Measurements from ENCODE around the gene RHBDL3.

RHBDL3 gene

GRCh38 chr17:32288615-32289014, 23.0 kb downstream of the RHBDL3 start:
- H3K4me3 ChIP-seq (ENCODE audit: low read depth, low read length), result no peak overlapping the region
- TF ChIP-seq CTCF (IDR thresholded peaks at IDR 0.05; ENCODE audit: borderline replicate concordance, insufficient read depth, low read depth, low read length), result no peak

GRCh38 chr17:32289471-32290070, 23.9 kb downstream of the RHBDL3 start:
- no peak overlapping the region for H3K4me3 ChIP-seq (ENCODE audit: low read depth, low read length)
- no peak for TF ChIP-seq CTCF (IDR thresholded peaks at IDR 0.05; ENCODE audit: borderline replicate concordance, insufficient read depth, low read depth, low read length)

- no peak for TF ChIP-seq CTCF (IDR thresholded peaks at IDR 0.05; ENCODE audit: borderline replicate concordance, insufficient read depth, low read depth, low read length)
- no peak overlapping the region for H3K4me3 ChIP-seq (ENCODE audit: low read depth, low read length)
Measured at GRCh38 chr17:32292094-32292493, 26.5 kb downstream of the RHBDL3 start.

- no peak for TF ChIP-seq CTCF (IDR thresholded peaks at IDR 0.05; ENCODE audit: borderline replicate concordance, insufficient read depth, low read depth, low read length)
Measured at GRCh38 chr17:32297424-32297823, 31.8 kb downstream of the RHBDL3 start.

GRCh38 chr17:32297860-32298259, 32.2 kb downstream of the RHBDL3 start:
- no peak overlapping the region for H3K4me3 ChIP-seq (ENCODE audit: low read depth, low read length)
- no peak for TF ChIP-seq CTCF (IDR thresholded peaks at IDR 0.05; ENCODE audit: borderline replicate concordance, insufficient read depth, low read depth, low read length)

More at GRCh38 chr17:32297424-32297823, 31.8 kb downstream of the RHBDL3 start:
- no peak overlapping the region for H3K4me3 ChIP-seq (ENCODE audit: low read depth, low read length)

GRCh38 chr17:32298298-32298697, 32.7 kb downstream of the RHBDL3 start:
- no peak overlapping the region for H3K4me3 ChIP-seq (ENCODE audit: low read depth, low read length)
- no peak for TF ChIP-seq CTCF (IDR thresholded peaks at IDR 0.05; ENCODE audit: borderline replicate concordance, insufficient read depth, low read depth, low read length)

GRCh38 chr17:32298721-32299579, 33.3 kb downstream of the RHBDL3 start:
- no peak overlapping the region for H3K4me3 ChIP-seq (ENCODE audit: low read depth, low read length)
- no peak for TF ChIP-seq CTCF (IDR thresholded peaks at IDR 0.05; ENCODE audit: borderline replicate concordance, insufficient read depth, low read depth, low read length)

All from GM12875 (cell line).